Activated naive CD8-positive, alpha-beta T cell treated with anti-CD3 and anti-CD28 coated beads, Interleukin-2, amount 50 U/mL, for 24 hours (primary cell): ENCODE measurements around the gene LRP1B.

Experiments
- ATAC-seq: fragments of 150-1000 bp; cut with Tn5 transposase; one replicate; pipeline ENCODE4 v1.10.0; 2021
- DNase-seq: peaks from one replicate; pipeline ENCODE4 v3.0.0; 2021
- H3K27ac Mint-ChIP-seq: one replicate; pipeline ENCODE4 v1.8.0; 2021; ENCODE audit warnings: mild to moderate bottlenecking, mixed read lengths
- H3K27me3 Mint-ChIP-seq: one replicate; pipeline ENCODE4 v1.8.0; 2021; ENCODE audit warnings: mixed read lengths
- H3K36me3 Mint-ChIP-seq: one replicate; pipeline ENCODE4 v1.8.0; 2021; ENCODE audit warnings: low read depth, mixed read lengths
- H3K4me1 Mint-ChIP-seq: one replicate; pipeline ENCODE4 v1.8.0; 2021; ENCODE audit warnings: mixed read lengths
- H3K4me3 Mint-ChIP-seq: one replicate; pipeline ENCODE4 v1.8.0; 2021; ENCODE audit warnings: mild to moderate bottlenecking, moderate library complexity, mixed read lengths
- H3K9me3 Mint-ChIP-seq: one replicate; pipeline ENCODE4 v1.8.0; 2021; ENCODE audit warnings: mixed read lengths

The LRP1B gene

DNA sequence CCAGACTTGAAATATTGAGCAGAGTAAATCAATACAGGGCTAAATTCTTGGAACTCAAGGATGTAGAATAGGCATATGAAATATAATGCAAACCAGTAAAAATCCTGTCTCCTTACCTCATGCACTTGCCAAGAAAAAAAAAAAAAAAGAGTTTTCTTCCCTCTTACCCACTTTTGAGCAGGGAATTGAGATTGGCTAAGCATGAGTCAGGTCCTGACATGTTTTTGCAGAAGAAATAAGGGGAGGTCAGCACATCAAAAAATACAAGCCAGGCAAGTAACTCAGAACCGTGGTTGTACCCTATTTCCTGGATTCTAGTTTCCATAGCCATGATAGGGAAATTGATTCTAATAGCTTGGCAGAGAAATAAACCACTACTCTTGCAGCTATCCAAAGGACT lies 1526.7 kb downstream of the LRP1B start:
- Mint-ChIP-seq H3K9me3 (peaks cover under 1% of the 10 kb centered on the region), H3K27me3 (no peaks in the 10 kb centered on the region), H3K4me3 (no peak overlapping the region), H3K4me1 (no peaks in the 10 kb centered on the region), H3K36me3 (no peaks in the 10 kb centered on the region), H3K27ac (no peak overlapping the region)
- ATAC-seq: no peak
- DNase-seq: no peak

DNA sequence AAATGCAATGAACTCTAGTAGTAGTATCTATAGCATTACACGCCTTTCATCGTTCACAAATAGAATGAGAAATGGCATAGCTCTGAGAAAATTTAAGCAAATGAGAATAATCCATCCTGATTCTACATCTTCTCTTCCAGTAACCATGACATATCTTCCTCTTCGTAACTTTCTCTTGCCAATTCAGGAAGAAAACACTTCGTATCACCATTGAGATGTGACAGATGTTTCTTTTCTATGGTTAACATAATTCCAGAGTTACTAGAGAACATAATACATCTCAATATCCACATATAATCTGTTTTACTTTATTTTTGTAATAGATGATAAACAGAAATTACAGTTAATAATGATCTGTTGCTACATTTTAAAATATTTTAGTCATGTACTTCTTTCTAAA lies 1527.4 kb downstream of the LRP1B start:
- Mint-ChIP-seq H3K27me3 (no peaks in the 10 kb centered on the region), H3K4me3 (no peak overlapping the region), H3K36me3 (no peaks in the 10 kb centered on the region), H3K9me3 (no peaks in the 10 kb centered on the region), H3K27ac (no peak overlapping the region), H3K4me1 (no peaks in the 10 kb centered on the region)
- no peak for DNase-seq
- no peak for ATAC-seq

DNA sequence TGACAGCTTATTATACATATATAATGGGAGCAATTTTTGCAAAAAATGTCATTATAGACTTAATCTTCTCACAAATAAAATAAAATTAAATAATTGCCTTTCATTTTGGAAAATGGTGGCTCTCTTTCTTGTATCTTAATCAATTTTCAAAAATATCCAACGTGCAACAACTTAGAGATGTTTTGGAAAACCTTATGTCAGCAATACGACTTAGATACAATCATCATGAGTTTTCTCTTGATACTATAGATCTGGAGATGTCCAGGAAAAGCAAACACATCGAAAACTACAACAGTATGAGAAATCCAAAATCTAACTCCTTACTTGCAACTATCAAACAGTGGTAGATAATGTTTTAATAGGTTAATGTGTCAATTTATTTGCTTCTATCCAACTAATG lies 1529.0 kb downstream of the LRP1B start:
- H3K4me3 Mint-ChIP-seq: no peak overlapping the region
- no peaks in the 10 kb centered on the region for H3K4me1 Mint-ChIP-seq
- H3K27ac Mint-ChIP-seq: no peak overlapping the region
- H3K27me3 Mint-ChIP-seq: no peaks in the 10 kb centered on the region
- H3K36me3 Mint-ChIP-seq: no peaks in the 10 kb centered on the region
- no peak for DNase-seq
- H3K9me3 Mint-ChIP-seq: no peaks in the 10 kb centered on the region
- ATAC-seq: no peak

DNA sequence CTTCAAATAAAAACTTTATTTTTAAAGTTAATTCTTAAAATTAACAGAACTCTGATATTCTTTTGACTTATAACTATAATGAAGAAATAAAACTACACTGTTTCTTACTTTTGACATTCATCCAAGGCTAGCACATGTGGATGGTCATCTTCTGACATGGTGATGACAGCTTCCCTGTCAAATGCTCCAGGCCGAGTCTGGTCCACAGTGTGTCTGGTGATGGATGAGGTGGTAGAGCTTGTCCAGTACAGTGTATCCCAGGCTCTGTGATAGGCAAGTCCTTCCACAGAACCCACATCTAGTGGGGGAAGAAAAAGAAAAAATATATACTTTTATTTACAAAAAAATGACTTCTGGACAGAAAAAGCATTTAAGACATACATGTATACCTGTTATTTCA lies 1529.5 kb downstream of the LRP1B start:
- Mint-ChIP-seq H3K4me3 (no peak overlapping the region), H3K27ac (no peak overlapping the region), H3K36me3 (no peaks in the 10 kb centered on the region), H3K4me1 (no peaks in the 10 kb centered on the region), H3K27me3 (no peaks in the 10 kb centered on the region), H3K9me3 (no peaks in the 10 kb centered on the region)
- ATAC-seq (no peak), DNase-seq (no peak)

DNA sequence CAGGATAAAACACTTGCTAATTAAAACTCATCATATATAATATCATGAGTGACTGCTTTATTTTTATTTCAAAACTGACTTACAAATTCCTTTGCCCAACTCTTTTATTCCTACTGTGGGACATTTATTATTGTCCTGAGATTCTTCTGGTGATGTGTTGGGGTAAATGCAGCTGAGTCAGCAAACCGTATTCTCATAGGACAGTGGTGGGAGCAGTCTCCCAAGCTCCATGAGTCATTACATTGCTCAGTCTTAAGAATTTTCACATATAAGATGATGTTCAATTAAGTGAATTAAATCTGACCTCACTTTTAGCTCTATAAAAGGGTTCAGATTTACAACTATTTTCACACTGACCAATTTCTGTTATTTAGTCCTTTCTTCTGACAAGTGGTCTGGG lies 1530.7 kb downstream of the LRP1B start:
- Mint-ChIP-seq H3K4me3 (no peak overlapping the region), H3K9me3 (no peaks in the 10 kb centered on the region), H3K4me1 (no peaks in the 10 kb centered on the region), H3K27me3 (no peaks in the 10 kb centered on the region), H3K36me3 (no peaks in the 10 kb centered on the region), H3K27ac (no peak overlapping the region)
- ATAC-seq (no peak), DNase-seq (no peak)

DNA sequence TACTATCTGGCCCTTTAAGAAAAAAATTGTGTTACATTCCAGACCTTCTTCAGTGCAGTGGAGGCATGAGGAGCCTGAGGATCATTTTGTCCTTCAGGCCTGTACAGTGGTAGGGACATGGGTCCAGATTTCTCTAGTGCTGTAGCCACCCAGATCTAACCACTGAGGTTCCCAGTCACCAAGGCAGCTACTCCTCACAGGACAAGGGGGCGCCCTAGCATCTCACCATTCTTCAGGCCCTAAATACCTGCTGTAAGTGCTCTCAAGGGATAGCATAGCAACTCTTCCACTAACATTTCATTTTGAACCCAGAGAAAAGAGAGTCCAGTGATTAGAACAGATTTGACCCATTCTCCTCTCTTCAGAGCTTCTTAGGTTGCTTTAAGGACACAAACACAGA lies 1533.0 kb downstream of the LRP1B start:
- no peaks in the 10 kb centered on the region for H3K36me3 Mint-ChIP-seq
- no peak overlapping the region for H3K27ac Mint-ChIP-seq
- DNase-seq (no peak), ATAC-seq (no peak)
- H3K4me3 Mint-ChIP-seq: no peak overlapping the region
- H3K4me1 Mint-ChIP-seq: no peaks in the 10 kb centered on the region
- no peaks in the 10 kb centered on the region for H3K27me3 Mint-ChIP-seq
- no peaks in the 10 kb centered on the region for H3K9me3 Mint-ChIP-seq

DNA sequence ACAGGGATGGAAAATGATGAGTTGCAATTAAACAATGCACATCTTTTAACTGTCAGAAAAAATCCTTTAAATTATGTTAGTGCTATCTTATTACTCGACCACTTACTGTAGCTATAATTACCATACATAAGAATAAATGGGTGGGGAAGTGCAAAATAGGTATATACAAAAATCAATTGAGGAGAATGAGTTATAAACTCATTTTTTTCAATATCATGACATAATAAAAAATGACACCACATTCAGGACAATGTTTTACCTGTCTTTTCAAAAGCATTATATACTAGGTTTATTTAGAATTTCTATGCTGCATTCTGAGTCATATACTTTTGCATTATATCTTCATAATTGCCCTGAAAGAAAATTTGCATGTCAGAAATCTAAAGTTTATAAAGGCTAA lies 1533.6 kb downstream of the LRP1B start:
- DNase-seq: no peak
- no peaks in the 10 kb centered on the region for H3K9me3 Mint-ChIP-seq
- H3K27me3 Mint-ChIP-seq: no peaks in the 10 kb centered on the region
- no peaks in the 10 kb centered on the region for H3K36me3 Mint-ChIP-seq
- no peak overlapping the region for H3K27ac Mint-ChIP-seq
- no peaks in the 10 kb centered on the region for H3K4me1 Mint-ChIP-seq
- H3K4me3 Mint-ChIP-seq: no peak overlapping the region
- no peak for ATAC-seq

DNA sequence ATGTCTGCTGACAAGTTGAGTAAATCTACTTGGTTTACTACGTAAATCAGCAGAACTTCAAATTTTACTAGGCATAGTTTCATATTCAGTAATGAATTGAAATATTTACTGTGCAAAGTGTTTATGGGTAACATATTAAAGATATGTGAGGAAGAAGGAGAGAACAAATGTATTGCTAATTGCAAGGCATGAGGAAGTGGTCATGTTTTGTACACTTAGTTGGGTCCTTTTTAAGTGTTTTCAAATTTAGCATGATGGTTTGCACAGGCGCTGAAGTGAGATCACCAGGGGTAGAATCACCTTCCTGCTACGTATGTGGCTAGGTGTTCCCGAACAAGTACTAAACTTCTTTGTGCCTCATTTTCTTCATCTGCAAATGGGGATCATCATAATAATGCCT lies 1534.4 kb downstream of the LRP1B start:
- DNase-seq (no peak), ATAC-seq (no peak)
- Mint-ChIP-seq H3K36me3 (no peaks in the 10 kb centered on the region), H3K9me3 (no peaks in the 10 kb centered on the region), H3K27ac (no peak overlapping the region), H3K4me3 (no peak overlapping the region), H3K27me3 (no peaks in the 10 kb centered on the region), H3K4me1 (no peaks in the 10 kb centered on the region)

DNA sequence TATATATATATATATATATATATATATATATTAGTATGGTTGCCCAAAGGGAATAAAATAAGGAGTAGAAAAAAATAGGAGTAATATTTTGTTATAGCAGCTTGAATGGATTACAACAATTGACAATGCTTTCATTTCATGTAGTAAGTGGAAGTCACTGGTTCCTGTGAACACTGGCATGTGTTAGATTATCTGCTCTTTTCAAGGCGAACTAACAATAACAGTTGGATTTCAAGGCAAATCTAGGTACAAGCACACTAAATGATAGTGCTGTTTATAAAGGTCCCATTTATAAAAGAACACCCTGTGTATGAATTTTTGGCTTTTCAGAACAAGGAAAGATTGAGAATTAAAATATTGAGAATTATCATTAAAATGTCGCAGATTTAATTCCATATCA lies 1535.7 kb downstream of the LRP1B start:
- H3K4me1 Mint-ChIP-seq: no peaks in the 10 kb centered on the region
- DNase-seq: no peak
- no peak overlapping the region for H3K27ac Mint-ChIP-seq
- no peaks in the 10 kb centered on the region for H3K9me3 Mint-ChIP-seq
- no peaks in the 10 kb centered on the region for H3K27me3 Mint-ChIP-seq
- H3K4me3 Mint-ChIP-seq: no peak overlapping the region
- no peaks in the 10 kb centered on the region for H3K36me3 Mint-ChIP-seq
- ATAC-seq: no peak

DNA sequence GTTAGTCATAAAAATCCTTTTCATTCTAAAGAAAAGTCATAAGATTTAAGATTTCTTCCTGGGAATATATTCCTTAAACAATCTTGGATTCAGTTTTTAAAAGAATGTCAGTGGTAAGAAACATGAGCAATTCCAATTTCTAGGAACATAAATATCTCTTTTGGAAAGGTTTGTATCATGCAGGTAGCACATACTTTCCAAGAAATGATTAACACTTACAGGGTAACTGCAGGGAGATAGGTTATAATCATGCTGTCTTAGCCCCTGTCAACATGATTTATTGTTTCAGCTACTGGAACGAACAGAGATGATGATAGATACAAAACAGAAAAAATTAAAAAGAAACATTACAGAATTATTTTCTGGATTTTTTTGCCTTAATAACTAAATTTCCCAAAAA lies 1537.7 kb downstream of the LRP1B start:
- Mint-ChIP-seq H3K4me3 (no peak overlapping the region), H3K9me3 (no peaks in the 10 kb centered on the region), H3K36me3 (no peaks in the 10 kb centered on the region), H3K27ac (no peak overlapping the region), H3K4me1 (no peaks in the 10 kb centered on the region), H3K27me3 (no peaks in the 10 kb centered on the region)
- DNase-seq (no peak), ATAC-seq (no peak)

DNA sequence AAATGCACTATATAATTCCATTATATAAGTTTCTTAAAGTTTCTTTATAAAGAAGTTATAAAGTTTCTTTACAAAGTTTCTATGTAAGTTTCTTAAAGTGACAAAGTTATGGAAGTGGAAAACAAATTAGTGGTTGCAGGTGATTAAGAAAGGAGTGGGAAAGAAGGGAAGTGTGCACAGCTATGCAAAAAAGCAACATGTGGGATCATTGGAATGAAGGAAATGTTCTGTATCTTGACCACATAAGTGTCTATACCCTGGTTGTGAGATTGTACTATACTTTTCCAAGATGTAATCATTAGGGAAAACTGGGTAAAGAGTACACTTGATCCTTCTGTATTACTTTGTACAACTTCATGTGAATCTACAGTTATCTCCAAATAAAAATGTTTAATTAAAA lies 1541.1 kb downstream of the LRP1B start:
- no peak overlapping the region for H3K27ac Mint-ChIP-seq
- peaks cover 10% of the 10 kb centered on the region for H3K9me3 Mint-ChIP-seq
- H3K4me1 Mint-ChIP-seq: no peaks in the 10 kb centered on the region
- ATAC-seq: no peak
- no peak for DNase-seq
- H3K4me3 Mint-ChIP-seq: no peak overlapping the region
- no peaks in the 10 kb centered on the region for H3K36me3 Mint-ChIP-seq
- H3K27me3 Mint-ChIP-seq: no peaks in the 10 kb centered on the region

DNA sequence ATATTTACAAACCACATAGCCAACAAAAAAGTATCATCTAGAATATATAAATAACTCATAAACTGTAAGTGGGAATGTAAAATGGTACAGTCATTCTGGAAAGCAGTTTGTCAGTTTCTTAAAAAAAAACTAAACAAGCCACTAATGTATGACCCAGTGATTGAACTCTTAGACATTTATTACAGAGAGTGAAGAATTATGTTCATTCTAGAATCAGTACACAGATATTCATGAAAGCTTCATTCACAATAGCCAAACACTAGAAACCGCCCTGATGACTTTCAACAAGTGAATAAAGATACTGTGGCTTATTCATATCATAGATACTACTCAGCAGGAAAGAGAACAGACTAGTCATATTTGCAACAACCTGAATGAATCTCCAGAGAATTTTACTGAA lies 1541.5 kb downstream of the LRP1B start:
- Mint-ChIP-seq H3K4me1 (no peaks in the 10 kb centered on the region), H3K27ac (no peak overlapping the region), H3K36me3 (no peaks in the 10 kb centered on the region), H3K27me3 (no peaks in the 10 kb centered on the region), H3K4me3 (no peak overlapping the region), H3K9me3 (peaks cover 10% of the 10 kb centered on the region)
- ATAC-seq (no peak), DNase-seq (no peak)

DNA sequence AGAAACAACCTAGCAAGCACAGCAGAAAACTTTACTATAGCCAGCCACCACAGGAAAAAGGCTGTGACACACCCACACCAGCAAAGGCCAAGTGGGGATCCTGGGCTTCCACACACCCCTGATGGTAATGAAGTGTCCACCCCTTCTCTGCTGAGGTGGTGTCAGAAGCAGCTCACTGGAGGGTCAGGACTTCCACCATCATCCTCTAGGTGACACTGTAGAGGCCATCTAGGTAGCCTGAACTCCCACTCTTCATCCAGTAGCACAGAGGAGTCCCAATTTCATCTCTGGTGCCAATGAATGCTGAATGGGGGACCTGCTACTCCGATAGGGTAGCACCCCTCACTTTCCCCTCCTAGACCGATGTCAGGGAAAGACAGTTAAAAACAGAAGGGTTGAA lies 1544.4 kb downstream of the LRP1B start:
- no peaks in the 10 kb centered on the region for H3K4me1 Mint-ChIP-seq
- H3K4me3 Mint-ChIP-seq: no peak overlapping the region
- no peaks in the 10 kb centered on the region for H3K36me3 Mint-ChIP-seq
- DNase-seq (no peak), ATAC-seq (no peak)
- peaks cover 10% of the 10 kb centered on the region for H3K9me3 Mint-ChIP-seq
- no peaks in the 10 kb centered on the region for H3K27me3 Mint-ChIP-seq
- H3K27ac Mint-ChIP-seq: no peak overlapping the region

DNA sequence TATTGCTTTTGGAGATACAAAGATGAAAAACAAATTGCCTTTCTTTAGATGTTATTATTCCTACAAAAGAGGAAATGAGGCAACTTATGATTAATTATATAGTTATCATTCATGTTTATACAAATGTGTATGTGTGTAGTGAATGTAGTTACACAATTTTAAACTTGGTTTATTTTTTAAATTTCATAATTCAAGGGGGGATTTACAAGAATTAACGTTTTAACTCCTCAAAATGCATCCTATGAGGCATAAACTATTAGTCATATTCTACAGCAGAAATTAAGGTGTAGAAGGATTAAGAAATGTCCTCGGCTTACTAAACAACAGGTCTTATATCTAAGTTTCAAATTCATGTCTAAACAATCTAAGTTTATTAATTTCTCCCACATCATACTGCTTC lies 1545.8 kb downstream of the LRP1B start:
- DNase-seq (no peak), ATAC-seq (no peak)
- no peaks in the 10 kb centered on the region for H3K4me1 Mint-ChIP-seq
- H3K27ac Mint-ChIP-seq: no peak overlapping the region
- no peaks in the 10 kb centered on the region for H3K36me3 Mint-ChIP-seq
- no peaks in the 10 kb centered on the region for H3K27me3 Mint-ChIP-seq
- H3K9me3 Mint-ChIP-seq: peaks cover 10% of the 10 kb centered on the region
- H3K4me3 Mint-ChIP-seq: no peak overlapping the region

DNA sequence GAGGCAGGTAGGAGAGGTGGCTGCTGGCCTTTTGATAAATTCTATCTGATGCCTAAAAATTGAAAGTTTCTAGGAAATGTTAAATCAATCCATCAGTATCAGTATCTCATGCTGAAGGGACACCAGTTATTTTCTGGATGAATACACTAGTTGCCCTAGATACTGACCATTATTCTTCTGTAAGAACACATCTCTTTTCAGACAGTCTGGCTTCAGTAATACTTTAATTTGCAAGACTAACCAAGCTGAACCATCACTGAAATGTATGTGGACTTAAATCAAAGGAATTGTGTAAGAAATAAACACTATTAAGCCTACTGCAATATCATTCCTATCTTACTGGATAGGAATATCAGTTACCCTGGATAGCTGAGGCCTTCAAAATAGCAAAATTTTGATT lies 1546.3 kb downstream of the LRP1B start:
- Mint-ChIP-seq H3K4me1 (no peaks in the 10 kb centered on the region), H3K4me3 (no peak overlapping the region), H3K27ac (no peak overlapping the region), H3K36me3 (no peaks in the 10 kb centered on the region), H3K27me3 (no peaks in the 10 kb centered on the region), H3K9me3 (peaks cover 10% of the 10 kb centered on the region)
- DNase-seq (no peak), ATAC-seq (no peak)

DNA sequence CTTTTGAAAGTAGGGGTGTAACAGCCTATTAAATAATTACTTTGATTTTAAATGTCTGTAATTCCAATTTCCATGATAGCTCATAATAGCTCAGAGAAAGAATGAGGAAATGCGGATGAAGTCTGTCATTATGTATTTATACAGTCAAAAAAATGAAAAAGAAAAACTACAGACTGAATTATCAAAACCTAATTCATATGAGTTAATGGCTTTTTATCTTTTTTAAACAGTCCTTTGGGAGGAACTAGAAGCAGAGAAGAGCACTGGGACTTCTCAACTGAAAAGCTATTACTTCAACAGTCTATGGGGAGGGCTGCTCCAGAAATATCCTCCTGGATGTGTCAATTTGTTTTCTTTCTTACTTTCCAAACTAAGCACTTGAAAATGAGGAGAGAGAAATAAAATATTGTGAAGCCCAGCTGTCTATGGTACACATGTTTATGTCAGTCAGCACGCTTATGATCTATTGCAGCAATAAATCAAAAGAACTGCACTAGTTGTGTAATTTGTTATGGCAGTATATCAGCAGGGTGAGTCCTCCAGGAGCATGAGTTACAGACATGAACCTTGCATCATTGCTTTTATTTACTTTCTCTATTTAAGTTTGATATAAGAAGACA lies 1550.2 kb downstream of the LRP1B start:
- no peak for ATAC-seq
- H3K9me3 Mint-ChIP-seq: peaks cover 9% of the 10 kb centered on the region

More for the DNA sequence above, 1550.2 kb downstream of the LRP1B start:
- Mint-ChIP-seq H3K27me3 (no peaks in the 10 kb centered on the region), H3K4me1 (no peaks in the 10 kb centered on the region), H3K36me3 (no peaks in the 10 kb centered on the region), H3K27ac (no peak overlapping the region), H3K4me3 (no peak overlapping the region)
- no peak for DNase-seq
